HCT116 (cell line): ENCODE measurements around the gene LY86. TPM values are rescaled to one million over a fixed set of nuclear protein-coding genes. Genes with fewer than 3 reads are reported as not detected.

ENCODE experiments used
- ATAC-seq: fragments of 200-7000 bp; cut with Tn5 transposase; 2 replicates; pipeline ENCODE4 v1.9.1; 2020; ENCODE audit warnings: mild to moderate bottlenecking, moderate library complexity
- BruUV-seq: library from RNA; stranded (reverse); fragments of 400-500 nt; replicated peaks from 2 replicates; lab custom pipeline; 2021; lab: Mats Ljungman, UMichigan
- CTCF ChIA-PET: fragments of 300-600 bp; sonication (Branson Sonifier 250); formaldehyde crosslinking; loops from one replicate; lab custom pipeline; 2021; ENCODE audit warnings: antibody characterized with exemption; lab: Charles Lee
- POLR2A ChIA-PET: fragments of 300-600, 350-600 bp; sonication (Branson Sonifier 250); formaldehyde crosslinking; loops from one replicate; lab custom pipeline; 2021; ENCODE audit warnings: antibody characterized with exemption; lab: Charles Lee
- RAD21 ChIA-PET, 2 experiments: fragments of 300-600 bp; sonication (Branson Sonifier 250); formaldehyde crosslinking; loops; one replicate each; lab custom pipeline; 2023; ENCODE audit warnings: low total read pairs in 2 of 2; ENCODE audit not compliant: uncharacterized antibody in 2 of 2, unreplicated experiment in 2 of 2, low non-redundant PET in 1 of 2; lab: Charles Lee
- DNase-seq: peaks from one replicate; pipeline ENCODE4 v3.0.0-alpha.2; 2010; ENCODE audit warnings: low read depth, low spot score
- H2AFZ ChIP-seq: fragments of 200-600 bp; shearing (Covaris generic), sonication (generic); 2 replicates; pipeline ENCODE4 v1.6.1; 2017; ENCODE audit warnings: low read depth, mixed run types, mixed read lengths, antibody characterized with exemption, low read length; ENCODE audit not compliant: poor library complexity, severe bottlenecking
- H3K27ac ChIP-seq: 2 replicates; pipeline ENCODE4 v1.5.1; 2012; ENCODE audit warnings: low read depth, low read length
- H3K27me3 ChIP-seq: fragments of 200-600 bp; sonication (generic); 2 replicates; pipeline ENCODE4 v1.6.1; 2016; ENCODE audit warnings: mixed run types, low read length, mixed read lengths; ENCODE audit not compliant: insufficient read depth
- H3K36me3 ChIP-seq, 2 experiments: fragments of 200-500 bp in 1 of 2; fragments of 200-600 bp in 1 of 2; sonication (Bioruptor generic) in 1 of 2; sonication (generic) in 1 of 2; 2 replicates each; pipeline versions ENCODE4 v1.5.1 to v1.6.1; 2014 to 2016; ENCODE audit warnings: low read length in 2 of 2, inconsistent platforms in 1 of 2, mixed read lengths in 1 of 2, mixed run types in 1 of 2; ENCODE audit not compliant: insufficient read depth in 2 of 2, control insufficient read depth in 1 of 2
- H3K4me1 ChIP-seq, 2 experiments: fragments of 200-600 bp in 1 of 2; sonication (generic) in 1 of 2; 2 replicates each; pipeline versions ENCODE4 v1.5.1 to v1.6.1; 2012 to 2017; ENCODE audit warnings: low read length in 2 of 2, inconsistent platforms in 1 of 2, mild to moderate bottlenecking in 1 of 2, mixed read lengths in 1 of 2, mixed run types in 1 of 2, moderate library complexity in 1 of 2; ENCODE audit not compliant: insufficient read depth in 2 of 2, control insufficient read depth in 1 of 2
- H3K4me2 ChIP-seq: fragments of 200-600 bp; sonication (generic); 2 replicates; pipeline ENCODE4 v1.6.1; 2017; ENCODE audit warnings: mixed run types, low read length, mixed read lengths
- H3K4me3 ChIP-seq, 2 experiments: fragments of 200-600 bp in 1 of 2; sonication (generic) in 1 of 2; replicated peaks in 1 of 2; 2 replicates each; pipeline ENCODE4 v1.5.1; 2011 to 2016; ENCODE audit warnings: low read length in 2 of 2, control low read depth in 1 of 2, low read depth in 1 of 2, mild to moderate bottlenecking in 1 of 2, mixed read lengths in 1 of 2, mixed run types in 1 of 2
- H3K79me2 ChIP-seq: fragments of 200-600 bp; sonication (generic); 2 replicates; pipeline ENCODE4 v1.6.1; 2017; ENCODE audit warnings: mild to moderate bottlenecking, mixed run types, low read length, moderate library complexity, mixed read lengths; ENCODE audit not compliant: insufficient read depth
- H3K9ac ChIP-seq: fragments of 200-600 bp; sonication (generic); 2 replicates; pipeline ENCODE4 v1.6.1; 2016; ENCODE audit warnings: low read length, mixed read lengths
- H3K9me2 ChIP-seq: fragments of 200-600 bp; sonication (generic), shearing (Covaris generic); 2 replicates; pipeline ENCODE4 v1.6.1; 2017; ENCODE audit warnings: mixed run types, mild to moderate bottlenecking, moderate library complexity; ENCODE audit not compliant: insufficient read depth
- H3K9me3 ChIP-seq, 2 experiments: fragments of 200-500 bp in 1 of 2; fragments of 200-600 bp in 1 of 2; sonication (Bioruptor generic) in 1 of 2; sonication (generic) in 1 of 2; 2 replicates each; pipeline ENCODE4 v1.6.1; 2014 to 2017; ENCODE audit warnings: low read length in 2 of 2, mixed read lengths in 2 of 2, inconsistent platforms in 1 of 2, low read depth in 1 of 2, mild to moderate bottlenecking in 1 of 2, mixed run types in 1 of 2, moderate library complexity in 1 of 2; ENCODE audit not compliant: control insufficient read depth in 1 of 2, insufficient read depth in 1 of 2
- H4K20me1 ChIP-seq: fragments of 200-600 bp; sonication (generic), shearing (Covaris generic); 2 replicates; pipeline ENCODE4 v1.6.1; 2017; ENCODE audit warnings: mixed run types, mild to moderate bottlenecking, moderate library complexity; ENCODE audit not compliant: insufficient read depth
- CBX3 ChIP-seq: IDR thresholded peaks from 2 replicates; pipeline ENCODE4 v1.6.1; 2012; ENCODE audit warnings: low read depth
- CEBPB ChIP-seq: IDR thresholded peaks from 2 replicates; pipeline ENCODE4 v1.6.1; 2012; ENCODE audit warnings: low read depth
- EGR1 ChIP-seq: IDR thresholded peaks from 2 replicates; pipeline ENCODE4 v1.6.1; 2012; ENCODE audit warnings: low read depth
- ELF1 ChIP-seq: IDR thresholded peaks from 2 replicates; pipeline ENCODE4 v1.6.1; 2012; ENCODE audit warnings: low read depth, borderline replicate concordance
- EZH2 ChIP-seq: fragments of 200-600 bp; sonication (generic); IDR thresholded peaks from 2 replicates; pipeline ENCODE4 v1.6.1; 2017; ENCODE audit warnings: antibody characterized with exemption, mixed run types
- EZH2phosphoT487 ChIP-seq: fragments of 200-600 bp; IDR thresholded peaks from 2 replicates; pipeline ENCODE4 v1.6.1; 2018; ENCODE audit warnings: antibody characterized with exemption, borderline replicate concordance
- FOSL1 ChIP-seq: IDR thresholded peaks from 2 replicates; pipeline ENCODE4 v1.6.1; 2012; ENCODE audit warnings: low read depth
- JUND ChIP-seq: IDR thresholded peaks from 2 replicates; pipeline ENCODE4 v1.6.1; 2012
- MAX ChIP-seq: IDR thresholded peaks from 2 replicates; pipeline ENCODE4 v1.6.1; 2012
- POLR2A ChIP-seq: IDR thresholded peaks from 2 replicates; pipeline ENCODE4 v1.7.0; 2011; ENCODE audit warnings: borderline replicate concordance; ENCODE audit not compliant: insufficient read depth, insufficient read length; ENCODE audit errors: extremely low read depth
- POLR2AphosphoS5 ChIP-seq: IDR thresholded peaks from 2 replicates; pipeline ENCODE4 v1.6.1; 2011; ENCODE audit warnings: mild to moderate bottlenecking, low read depth, low read length, moderate library complexity
- RAD21 ChIP-seq: IDR thresholded peaks from 2 replicates; pipeline ENCODE4 v1.6.1; 2012; ENCODE audit warnings: low read depth, mild to moderate bottlenecking
- REST ChIP-seq: IDR thresholded peaks from 2 replicates; pipeline ENCODE4 v1.6.1; 2012; ENCODE audit warnings: low read depth
- SIN3A ChIP-seq: IDR thresholded peaks from 2 replicates; pipeline ENCODE4 v1.6.1; 2012; ENCODE audit warnings: low read depth
- SP1 ChIP-seq: IDR thresholded peaks from 2 replicates; pipeline ENCODE4 v1.6.1; 2012; ENCODE audit warnings: low read depth
- TCF7L2 ChIP-seq: IDR thresholded peaks from 2 replicates; pipeline ENCODE4 v1.7.0; 2011; ENCODE audit warnings: borderline replicate concordance, inconsistent platforms; ENCODE audit not compliant: insufficient read depth, insufficient read length; ENCODE audit errors: extremely low read depth
- ZFX ChIP-seq: fragments of 450-650 bp; IDR thresholded peaks from 2 replicates; pipeline ENCODE4 v1.6.1; 2017
- intact Hi-C: fragments of 100-400 bp; cut with micrococcal nuclease; formaldehyde crosslinking; loops from 2 replicates; pipeline ENCODE4 v1.10.0; 2022
- total RNA-seq: library from RNA; stranded (reverse); gene quantifications from one replicate; pipeline ENCODE4 v1.2.1, GENCODE V29; 2021; ENCODE audit not compliant: unreplicated experiment
- TF ChIP-seq, protein P1 (sequence below), 3 experiments: fragments of 200-600 bp in 1 of 3; sonication (generic) in 1 of 3; IDR thresholded peaks in 2 of 3; conservative IDR thresholded peaks in 1 of 3; 2 replicates each; pipeline ENCODE4 v1.5.1; 2012 to 2017; ENCODE audit warnings: low read depth in 2 of 3, low read length in 2 of 3, antibody characterized with exemption in 1 of 3, borderline replicate concordance in 1 of 3, control low read depth in 1 of 3, mild to moderate bottlenecking in 1 of 3, mixed read lengths in 1 of 3, mixed run types in 1 of 3, moderate library complexity in 1 of 3; ENCODE audit not compliant: insufficient read depth in 1 of 3
- TF ChIP-seq, protein P2 (sequence below): IDR thresholded peaks from 2 replicates; pipeline ENCODE4 v1.6.1; 2011; ENCODE audit warnings: mild to moderate bottlenecking, low read length, moderate library complexity; ENCODE audit not compliant: insufficient replicate concordance; ENCODE audit errors: extremely low read depth

Gene LY86
- total RNA-seq, 1 experiment from 2014 or later = not detected

DNA sequence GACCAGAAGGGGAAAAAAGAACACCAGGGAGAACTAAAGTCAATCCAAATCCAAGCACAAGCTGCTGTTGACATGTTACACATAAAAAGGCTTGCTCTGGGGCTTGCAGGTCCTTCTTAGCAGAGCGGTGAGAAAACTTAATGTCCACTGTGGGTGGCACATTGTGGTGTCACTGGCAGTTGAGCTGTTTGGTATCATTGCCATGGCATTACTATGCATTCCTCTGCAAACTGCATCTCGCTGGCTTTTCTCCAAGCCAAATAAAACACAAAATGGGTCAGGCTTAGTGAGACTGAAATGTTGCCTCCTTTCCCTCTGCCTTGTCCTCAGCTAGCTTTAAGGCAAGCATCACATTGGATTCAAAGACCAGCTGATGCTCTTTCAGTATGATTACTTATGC lies 40.9 kb downstream of the LY86 start (continued):
- TF ChIP-seq EZH2 (no peak), RAD21 (no peak), SP1 (no peak), CBX3 (no peak), ELF1 (no peak), MAX (no peak), TCF7L2 (no peak), ZFX (no peak), POLR2AphosphoS5 (no peak), CEBPB (no peak)
- TF ChIP-seq, protein P1, sequence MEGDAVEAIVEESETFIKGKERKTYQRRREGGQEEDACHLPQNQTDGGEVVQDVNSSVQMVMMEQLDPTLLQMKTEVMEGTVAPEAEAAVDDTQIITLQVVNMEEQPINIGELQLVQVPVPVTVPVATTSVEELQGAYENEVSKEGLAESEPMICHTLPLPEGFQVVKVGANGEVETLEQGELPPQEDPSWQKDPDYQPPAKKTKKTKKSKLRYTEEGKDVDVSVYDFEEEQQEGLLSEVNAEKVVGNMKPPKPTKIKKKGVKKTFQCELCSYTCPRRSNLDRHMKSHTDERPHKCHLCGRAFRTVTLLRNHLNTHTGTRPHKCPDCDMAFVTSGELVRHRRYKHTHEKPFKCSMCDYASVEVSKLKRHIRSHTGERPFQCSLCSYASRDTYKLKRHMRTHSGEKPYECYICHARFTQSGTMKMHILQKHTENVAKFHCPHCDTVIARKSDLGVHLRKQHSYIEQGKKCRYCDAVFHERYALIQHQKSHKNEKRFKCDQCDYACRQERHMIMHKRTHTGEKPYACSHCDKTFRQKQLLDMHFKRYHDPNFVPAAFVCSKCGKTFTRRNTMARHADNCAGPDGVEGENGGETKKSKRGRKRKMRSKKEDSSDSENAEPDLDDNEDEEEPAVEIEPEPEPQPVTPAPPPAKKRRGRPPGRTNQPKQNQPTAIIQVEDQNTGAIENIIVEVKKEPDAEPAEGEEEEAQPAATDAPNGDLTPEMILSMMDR (IDR thresholded peaks at IDR 0.05 in 2 of 3, conservative IDR thresholded peaks at IDR 0.05 in 1 of 3; ENCODE audit: borderline replicate concordance in 1 of 3, insufficient read depth in 1 of 3, low read depth in 2 of 3, low read length in 2 of 3) = no peak

- H3K36me3 ChIP-seq = no peaks in the 10 kb centered on the region
- BruUV-seq = no TSS peak
- no peaks in the 10 kb centered on the region for H4K20me1 ChIP-seq
- no peaks in the 10 kb centered on the region for H3K79me2 ChIP-seq
- H3K27ac ChIP-seq = no peak overlapping the region
- peaks cover 36% of the 10 kb centered on the region for H3K27me3 ChIP-seq
- ChIA-PET CTCF (no interaction called here), POLR2A (no interaction called here), RAD21 (no interaction called here)
- DNase-seq (no peak), ATAC-seq (no peak)
- no peak overlapping the region for H3K9ac ChIP-seq
- no peak overlapping the region for H3K4me2 ChIP-seq
- H3K4me3 ChIP-seq = no peak overlapping the region
- H2AFZ ChIP-seq = no peak overlapping the region
- H3K9me3 ChIP-seq = no peaks in the 10 kb centered on the region
- intact Hi-C loops = no loop called here
- H3K9me2 ChIP-seq = no peaks in the 10 kb centered on the region
- H3K4me1 ChIP-seq = no peaks in the 10 kb centered on the region
- TF ChIP-seq TCF7L2 (no peak), SIN3A (no peak), SP1 (no peak), EZH2 (no peak), POLR2A (no peak), FOSL1 (no peak), REST (no peak), ZFX (no peak), MAX (no peak), JUND (no peak), EGR1 (no peak), EZH2phosphoT487 (no peak), CEBPB (no peak), CBX3 (no peak)
- TF ChIP-seq, protein P2, sequence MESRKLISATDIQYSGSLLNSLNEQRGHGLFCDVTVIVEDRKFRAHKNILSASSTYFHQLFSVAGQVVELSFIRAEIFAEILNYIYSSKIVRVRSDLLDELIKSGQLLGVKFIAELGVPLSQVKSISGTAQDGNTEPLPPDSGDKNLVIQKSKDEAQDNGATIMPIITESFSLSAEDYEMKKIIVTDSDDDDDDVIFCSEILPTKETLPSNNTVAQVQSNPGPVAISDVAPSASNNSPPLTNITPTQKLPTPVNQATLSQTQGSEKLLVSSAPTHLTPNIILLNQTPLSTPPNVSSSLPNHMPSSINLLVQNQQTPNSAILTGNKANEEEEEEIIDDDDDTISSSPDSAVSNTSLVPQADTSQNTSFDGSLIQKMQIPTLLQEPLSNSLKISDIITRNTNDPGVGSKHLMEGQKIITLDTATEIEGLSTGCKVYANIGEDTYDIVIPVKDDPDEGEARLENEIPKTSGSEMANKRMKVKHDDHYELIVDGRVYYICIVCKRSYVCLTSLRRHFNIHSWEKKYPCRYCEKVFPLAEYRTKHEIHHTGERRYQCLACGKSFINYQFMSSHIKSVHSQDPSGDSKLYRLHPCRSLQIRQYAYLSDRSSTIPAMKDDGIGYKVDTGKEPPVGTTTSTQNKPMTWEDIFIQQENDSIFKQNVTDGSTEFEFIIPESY = no peak
These were observed 42.5 kb downstream of the LY86 start for GRCh38 chr6:6631053-6631452.
